Measurements from ENCODE around the gene THOC6. TPM values are rescaled to one million over a fixed set of nuclear protein-coding genes. Genes with fewer than 3 reads are reported as not detected.

The THOC6 gene
- total RNA-seq, 2 experiments from 2014 or later, result 33.6 to 36.0 TPM

GRCh38 chr16:2981899-2982250 lies 42.0 kb upstream of the THOC6 start:
- H3K4me1 ChIP-seq (ENCODE audit: insufficient read depth, low read length, poor library complexity, severe bottlenecking), result peaks cover 48% of the 10 kb centered on the region
- H3K9me3 ChIP-seq (ENCODE audit: low read length), result no peaks in the 10 kb centered on the region
- TF ChIP-seq EZH2phosphoT487 (IDR thresholded peaks at IDR 0.05; ENCODE audit: borderline replicate concordance, low read depth, low read length) (no peak), CTCF (conservative IDR thresholded peaks at IDR 0.05; ENCODE audit: low read length) (no peak)
- no peaks in the 10 kb centered on the region for H3K9me2 ChIP-seq (ENCODE audit: insufficient read depth, low read length)
- H3K36me3 ChIP-seq (ENCODE audit: insufficient read depth, low read length), result peaks cover 26% of the 10 kb centered on the region
- H3K27ac ChIP-seq (ENCODE audit: low read depth, low read length, poor library complexity, severe bottlenecking), result no peak overlapping the region
- H3K79me2 ChIP-seq (ENCODE audit: insufficient read depth, low read depth, low read length), result peaks cover 27% of the 10 kb centered on the region; the same call in 1 of the 2 replicates
- ChIA-PET CTCF (ENCODE audit: unreplicated experiment) (interaction anchor here (0.5 kb wide), 1 partner anchor 55 kb away, joined by 3 read pairs; no protein-coding TSS in a partner anchor), POLR2A (no interaction called here)
- intact Hi-C loops (cut with micrococcal nuclease; ENCODE audit: unreplicated experiment), result loop anchor here (5.0 kb wide), 1 partner anchor 70 kb away; the partner anchor contains the start of gene FLYWCH1
- BruUV-seq (replicated peaks), result no TSS peak
- no peak overlapping the region for H3K4me3 ChIP-seq (ENCODE audit: low read depth, low read length, poor library complexity, severe bottlenecking)
- H3K4me2 ChIP-seq (ENCODE audit: low read length), result peak overlapping the region; percentile 86; the same call in 1 of the 2 replicates
- DNase-seq (ENCODE audit: low spot score), result no peak
- no peaks in the 10 kb centered on the region for H4K20me1 ChIP-seq (ENCODE audit: insufficient read depth, low read length)
- H2AFZ ChIP-seq (ENCODE audit: low read length), result no peak overlapping the region

- Histone ChIP-seq H3K27ac (ENCODE audit: low read depth, low read length, poor library complexity, severe bottlenecking) (no peak overlapping the region), H3K9me2 (ENCODE audit: insufficient read depth, low read length) (no peaks in the 10 kb centered on the region), H4K20me1 (ENCODE audit: insufficient read depth, low read length) (no peaks in the 10 kb centered on the region), H3K9me3 (ENCODE audit: low read length) (no peaks in the 10 kb centered on the region), H3K79me2 (ENCODE audit: insufficient read depth, low read depth, low read length) (peaks cover 25% of the 10 kb centered on the region; the same call in 1 of the 2 replicates), H3K36me3 (ENCODE audit: insufficient read depth, low read length) (peaks cover 21% of the 10 kb centered on the region), H3K4me1 (ENCODE audit: insufficient read depth, low read length, poor library complexity, severe bottlenecking) (peaks cover 48% of the 10 kb centered on the region), H3K4me3 (ENCODE audit: low read depth, low read length, poor library complexity, severe bottlenecking) (no peak overlapping the region), H2AFZ (ENCODE audit: low read length) (no peak overlapping the region), H3K4me2 (ENCODE audit: low read length) (peak overlapping the region; percentile 84; the same call in 1 of the 2 replicates)
- no peak for DNase-seq (ENCODE audit: low spot score)
- BruUV-seq (replicated peaks), result no TSS peak
- intact Hi-C loops (cut with micrococcal nuclease; ENCODE audit: unreplicated experiment), result loop anchor here (5.0 kb wide), 1 partner anchor 70 kb away; the partner anchor contains the start of gene FLYWCH1
- CTCF ChIA-PET (ENCODE audit: unreplicated experiment), result interaction anchor here (0.6 kb wide), 1 partner anchor 1089 kb away, joined by 3 read pairs; no protein-coding TSS in a partner anchor
- POLR2A ChIA-PET, result interaction anchor here (0.7 to 0.9 kb wide), 3 partner anchors 17 to 281 kb away, joined by 4 to 9 read pairs (median 5); no protein-coding TSS in a partner anchor
- TF ChIP-seq EZH2phosphoT487 (IDR thresholded peaks at IDR 0.05; ENCODE audit: borderline replicate concordance, low read depth, low read length), result no peak
- no peak for TF ChIP-seq CTCF (conservative IDR thresholded peaks at IDR 0.05; ENCODE audit: low read length)
These were observed 41.4 kb upstream of the THOC6 start for GRCh38 chr16:2982402-2982801.

GRCh38 chr16:2983706-2984136 lies 40.1 kb upstream of the THOC6 start:
- Histone ChIP-seq H3K4me3 (ENCODE audit: low read depth, low read length, poor library complexity, severe bottlenecking) (peak overlapping the region; percentile 54), H3K9me3 (ENCODE audit: low read length) (no peaks in the 10 kb centered on the region), H4K20me1 (ENCODE audit: insufficient read depth, low read length) (no peaks in the 10 kb centered on the region), H2AFZ (ENCODE audit: low read length) (peak overlapping the region; percentile 63; the same call in 1 of the 2 replicates), H3K79me2 (ENCODE audit: insufficient read depth, low read depth, low read length) (peaks cover 14% of the 10 kb centered on the region; the same call in 1 of the 2 replicates), H3K4me2 (ENCODE audit: low read length) (peak overlapping the region; percentile 84), H3K4me1 (ENCODE audit: insufficient read depth, low read length, poor library complexity, severe bottlenecking) (peaks cover 38% of the 10 kb centered on the region), H3K27ac (ENCODE audit: low read depth, low read length, poor library complexity, severe bottlenecking) (no peak overlapping the region), H3K9me2 (ENCODE audit: insufficient read depth, low read length) (no peaks in the 10 kb centered on the region), H3K36me3 (ENCODE audit: insufficient read depth, low read length) (peaks cover 10% of the 10 kb centered on the region)
- BruUV-seq (replicated peaks), result no TSS peak
- CTCF ChIA-PET (ENCODE audit: unreplicated experiment), result no interaction called here
- POLR2A ChIA-PET, result no interaction called here
- intact Hi-C loops (cut with micrococcal nuclease; ENCODE audit: unreplicated experiment), result loop anchor here (1.0 to 5.0 kb wide), 2 partner anchors 56 to 71 kb away; partner anchors contain the start of gene FLYWCH1
- TF ChIP-seq EZH2phosphoT487 (IDR thresholded peaks at IDR 0.05; ENCODE audit: borderline replicate concordance, low read depth, low read length) (no peak), CTCF (conservative IDR thresholded peaks at IDR 0.05; ENCODE audit: low read length) (peak; percentile 90)
- peak; percentile 76 for DNase-seq (ENCODE audit: low spot score)

Measured in OCI-LY7 (cell line).